HG03442 (cell line): ENCODE measurements around the gene LRRC4C.

ENCODE experiments used
- ATAC-seq: cut with Tn5 transposase; IDR thresholded peaks from one replicate; pipeline ENCODE4 v1.9.1; 2021; ENCODE audit warnings: mild to moderate bottlenecking, moderate library complexity; ENCODE audit not compliant: unreplicated experiment

Gene LRRC4C

DNA sequence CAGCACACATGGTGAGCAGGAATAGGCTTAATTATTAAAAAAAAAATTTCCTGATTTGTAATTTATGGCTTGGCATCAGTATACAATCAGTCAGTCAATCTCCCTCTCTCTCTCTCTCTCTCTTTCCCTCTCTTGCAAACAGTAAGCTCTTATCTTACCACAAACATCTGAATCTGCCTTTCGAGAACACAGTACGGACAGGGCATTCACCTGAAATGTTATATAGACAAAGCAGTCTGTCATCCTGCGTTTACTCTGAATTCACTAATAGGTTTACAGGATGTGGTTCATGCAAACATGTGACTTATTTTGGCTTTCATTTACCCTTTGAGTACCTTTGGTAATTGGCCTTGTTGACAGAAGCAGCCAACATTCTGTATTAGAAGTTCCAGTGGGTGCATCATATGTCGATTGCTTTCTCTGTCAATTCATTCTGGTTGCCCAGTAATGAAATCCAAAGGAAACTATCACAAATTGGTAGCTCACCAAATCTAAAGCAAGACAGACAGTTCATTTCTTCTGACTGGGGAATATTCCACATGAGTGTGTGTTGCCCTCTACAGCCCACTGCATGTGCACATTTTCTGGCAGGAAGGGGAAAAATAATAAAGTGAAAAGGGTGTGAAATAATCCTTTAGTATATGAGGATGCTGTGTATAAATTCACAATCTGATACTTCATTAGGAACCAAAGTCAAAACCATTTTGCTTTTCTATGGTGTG, 1058.2 kb downstream of the LRRC4C start:
- no peak for ATAC-seq

DNA sequence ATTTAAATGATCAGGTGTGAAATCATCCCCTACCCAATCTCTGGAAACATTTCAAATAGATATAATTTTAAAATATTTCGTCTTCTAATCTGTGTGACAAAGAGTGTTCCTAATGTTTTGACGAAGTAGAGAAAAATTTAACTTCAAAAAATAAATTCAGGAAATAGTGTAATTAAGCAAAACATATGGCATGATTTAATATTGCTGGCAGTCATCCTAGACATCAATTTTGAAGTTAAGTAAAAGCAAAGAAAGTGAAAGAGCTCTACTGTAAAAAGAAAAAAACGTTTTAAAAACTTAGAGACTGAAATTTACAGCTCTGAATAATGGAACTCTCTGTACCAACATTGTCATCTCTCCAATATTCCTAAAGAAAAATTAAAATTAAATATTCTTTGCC, 1062.3 kb downstream of the LRRC4C start:
- ATAC-seq = no peak

DNA sequence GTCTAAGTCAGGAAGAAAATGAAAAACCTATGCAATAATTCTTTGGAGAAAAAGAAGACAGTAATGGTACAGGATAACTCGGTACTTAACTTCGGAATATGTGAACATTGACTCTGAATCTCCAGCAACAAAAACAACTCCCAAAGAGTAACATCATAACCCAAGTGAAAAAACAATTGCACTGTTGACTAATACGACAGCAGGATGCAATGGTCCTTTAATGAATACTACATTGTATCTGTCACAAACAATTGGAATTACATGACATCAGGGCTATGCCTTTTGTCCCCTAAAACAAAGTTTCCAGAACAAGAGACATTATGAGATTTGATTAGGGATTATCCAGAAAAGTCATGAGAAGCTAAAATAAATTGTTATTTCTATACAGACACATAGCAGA, 1065.9 kb downstream of the LRRC4C start:
- ATAC-seq = no peak

DNA sequence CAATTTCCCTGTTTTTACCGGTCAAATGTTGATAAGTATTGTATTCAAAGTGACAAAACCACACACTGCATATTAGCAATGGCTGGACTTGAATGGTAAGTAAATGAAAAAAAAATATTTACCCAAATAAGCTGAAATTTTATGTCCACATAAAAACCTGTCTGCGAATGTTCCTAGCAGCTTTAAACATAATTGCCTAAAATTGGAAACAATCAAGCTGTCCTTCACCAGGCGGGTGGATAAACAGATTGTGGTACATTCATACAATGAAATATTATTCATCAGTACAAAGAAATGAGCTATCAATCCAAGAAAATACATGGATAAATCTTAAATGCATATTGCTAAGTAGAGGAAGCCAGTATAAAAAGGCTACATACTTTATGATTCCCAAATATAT, 1067.8 kb downstream of the LRRC4C start:
- ATAC-seq = no peak

DNA sequence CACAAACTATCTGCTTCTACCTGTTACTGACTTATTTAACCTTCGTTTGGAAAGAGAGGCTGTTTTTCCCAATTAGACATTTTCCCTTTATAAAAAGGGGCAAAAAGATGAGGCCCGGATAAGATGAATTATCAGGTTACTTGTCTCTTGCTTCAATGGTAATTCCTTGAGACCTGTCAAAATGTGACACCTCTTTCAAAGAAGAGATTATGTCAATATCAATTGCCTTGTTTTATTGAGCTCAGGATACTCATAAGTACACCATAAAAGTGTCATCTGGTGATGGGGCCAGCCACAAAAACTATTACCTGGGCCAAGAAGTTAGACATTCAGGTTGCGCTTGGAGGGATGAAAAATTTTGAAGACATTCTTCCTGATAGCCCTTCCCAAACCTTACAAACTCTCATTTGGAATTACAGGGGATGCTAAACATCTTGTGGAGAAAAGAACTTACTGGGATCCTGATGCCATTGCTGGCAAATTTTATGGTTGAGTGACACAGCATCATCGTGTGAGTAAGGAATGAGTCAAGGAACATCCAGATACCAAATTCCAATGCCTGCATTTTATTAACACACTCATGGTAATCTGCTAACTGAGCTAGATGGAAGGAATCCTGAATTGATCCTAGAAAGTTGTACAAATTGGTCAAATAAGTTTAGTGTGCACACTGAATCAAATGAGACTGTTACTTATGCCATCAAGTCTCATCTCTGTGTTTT, 1071.2 kb downstream of the LRRC4C start:
- ATAC-seq = no peak

DNA sequence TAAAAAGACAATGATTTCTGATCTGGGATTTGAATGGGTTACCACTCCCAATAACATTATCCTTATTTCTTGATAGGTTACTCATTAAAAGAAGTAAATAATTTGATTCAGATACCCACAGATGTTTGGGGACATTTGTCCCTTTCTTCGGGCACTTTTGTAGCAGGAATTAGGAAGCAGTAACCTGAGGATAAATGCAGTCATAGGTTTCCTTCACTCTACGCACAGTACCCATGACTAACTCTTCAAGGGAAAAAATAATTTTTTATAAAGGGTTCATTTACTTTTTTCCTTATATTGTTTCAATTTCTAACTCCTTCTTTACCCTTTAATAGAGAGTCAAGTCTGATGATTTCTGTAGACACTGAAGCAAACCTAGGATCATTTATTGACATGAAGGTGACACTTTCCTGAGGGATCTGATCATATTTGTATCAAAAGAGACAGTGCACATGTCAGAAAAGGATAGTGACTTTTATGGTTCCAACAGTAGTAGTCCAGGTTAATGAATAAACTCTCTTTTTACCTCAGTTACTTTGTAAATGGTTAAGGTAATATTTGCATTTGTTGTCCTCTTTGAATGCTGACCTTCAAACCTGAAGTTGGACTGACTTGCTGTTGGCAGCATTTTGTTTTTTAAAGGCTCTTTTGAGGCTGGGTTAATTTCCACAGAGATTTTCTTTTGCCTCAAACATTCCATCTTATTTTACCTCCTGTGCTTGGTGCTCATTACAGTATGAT, 1072.0 kb downstream of the LRRC4C start:
- ATAC-seq = no peak

DNA sequence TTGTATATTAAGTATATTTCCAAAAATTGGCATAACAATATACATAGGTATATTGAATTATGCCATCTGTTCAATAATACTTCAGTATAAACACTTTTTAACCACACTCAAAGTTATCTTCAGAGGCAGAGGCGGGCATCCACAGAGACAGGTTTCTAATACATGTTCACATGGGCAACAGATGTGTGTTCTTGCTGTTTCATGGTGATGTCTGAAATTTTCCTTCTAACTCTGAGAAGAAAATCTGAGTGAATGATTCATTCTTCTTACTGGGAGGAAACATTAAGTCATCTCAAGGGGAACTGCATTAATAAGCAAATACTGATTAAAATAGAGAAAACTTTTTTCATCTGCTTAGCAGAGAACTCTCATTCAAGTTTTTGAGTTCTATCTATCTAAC, 1074.5 kb downstream of the LRRC4C start:
- no peak for ATAC-seq

DNA sequence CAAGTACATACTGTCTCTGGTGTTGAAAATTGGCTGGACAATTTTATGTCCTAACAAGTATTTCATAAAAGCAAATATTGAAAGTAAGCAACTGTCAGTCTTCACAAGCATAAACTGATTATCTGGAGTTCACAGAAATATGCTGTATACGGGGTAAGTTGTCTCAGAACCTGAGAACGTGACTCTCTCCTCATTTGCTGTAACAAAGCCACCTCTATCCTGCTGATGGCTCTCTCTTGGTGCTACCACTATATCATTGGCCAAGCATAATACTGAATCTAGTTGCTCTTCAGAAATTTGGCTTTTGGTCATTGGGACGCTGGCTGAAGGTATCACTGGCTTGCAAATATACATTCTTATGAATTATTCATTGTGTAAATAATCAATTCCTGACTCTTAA, 1078.0 kb downstream of the LRRC4C start:
- ATAC-seq = no peak

DNA sequence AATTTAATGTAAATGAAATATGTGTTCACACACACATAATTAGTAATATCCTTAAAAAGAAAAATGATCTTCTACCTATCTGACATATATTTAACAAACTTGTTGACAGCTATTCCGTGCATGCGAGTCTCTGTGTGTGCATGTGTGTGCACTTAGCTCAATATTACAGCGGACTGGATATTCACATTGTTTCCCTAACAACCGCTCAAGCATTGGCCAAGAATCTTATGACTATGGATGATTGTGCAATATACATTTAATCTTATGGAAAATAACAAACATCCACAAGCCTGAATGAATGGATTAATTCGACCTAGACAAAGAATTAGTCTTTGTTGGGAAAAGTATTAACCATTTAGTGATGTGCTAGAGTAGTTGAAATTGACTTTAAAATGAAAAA, 1078.6 kb downstream of the LRRC4C start:
- ATAC-seq = no peak

DNA sequence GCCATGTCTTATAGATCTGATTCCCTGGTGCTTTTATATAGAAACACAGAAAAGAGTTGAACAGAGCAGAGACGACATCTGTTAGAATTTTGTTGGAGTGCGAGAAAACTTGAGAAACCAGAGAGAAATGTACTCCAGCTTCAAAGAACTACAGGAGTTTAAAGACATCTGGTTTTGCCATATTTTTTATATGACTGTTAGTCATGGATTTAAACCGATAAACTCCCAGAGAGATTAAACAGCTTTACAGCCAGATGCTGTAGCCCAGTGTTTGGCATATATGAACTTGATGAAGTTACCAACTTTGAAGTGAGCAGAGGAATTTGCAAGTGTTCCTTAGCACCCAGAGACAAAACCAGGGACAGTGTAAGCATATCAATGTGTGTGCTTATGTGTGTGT, 1083.1 kb downstream of the LRRC4C start:
- no peak for ATAC-seq

DNA sequence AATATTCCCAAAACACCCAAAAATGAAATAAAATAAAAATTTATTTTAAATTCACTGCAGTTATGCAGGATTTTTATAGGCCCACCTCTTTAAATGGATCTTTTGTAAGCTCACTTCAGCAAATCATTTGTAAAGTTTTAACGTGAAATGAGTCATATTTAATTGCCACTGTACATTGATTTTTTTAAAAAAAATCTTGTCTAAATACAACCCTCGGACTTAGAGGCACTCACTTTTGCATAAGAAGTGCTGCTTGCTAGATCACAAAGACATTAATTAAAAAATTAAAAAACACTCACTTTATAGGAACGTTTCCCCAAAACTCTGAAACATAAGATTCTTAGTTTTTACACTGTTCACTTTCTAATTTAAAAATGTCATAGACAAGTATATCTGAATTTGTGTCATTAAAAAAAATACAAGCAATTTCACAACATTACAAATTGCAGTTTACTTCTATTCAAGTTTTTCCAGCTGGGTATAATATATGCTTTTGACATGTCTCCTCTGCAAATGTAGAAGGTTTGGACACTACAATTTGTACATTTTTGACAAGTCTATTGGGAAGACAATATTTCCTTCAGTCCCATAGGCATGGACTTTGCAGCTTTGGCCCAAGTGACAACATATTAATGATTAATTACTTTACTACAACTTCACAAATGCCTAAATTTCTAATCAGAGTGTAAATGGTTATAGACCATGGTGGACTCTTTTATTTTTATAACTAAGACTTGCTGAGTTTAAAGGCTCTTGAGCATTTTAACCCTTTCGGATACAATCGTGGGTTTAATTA, 1088.4 kb downstream of the LRRC4C start:
- no peak for ATAC-seq

DNA sequence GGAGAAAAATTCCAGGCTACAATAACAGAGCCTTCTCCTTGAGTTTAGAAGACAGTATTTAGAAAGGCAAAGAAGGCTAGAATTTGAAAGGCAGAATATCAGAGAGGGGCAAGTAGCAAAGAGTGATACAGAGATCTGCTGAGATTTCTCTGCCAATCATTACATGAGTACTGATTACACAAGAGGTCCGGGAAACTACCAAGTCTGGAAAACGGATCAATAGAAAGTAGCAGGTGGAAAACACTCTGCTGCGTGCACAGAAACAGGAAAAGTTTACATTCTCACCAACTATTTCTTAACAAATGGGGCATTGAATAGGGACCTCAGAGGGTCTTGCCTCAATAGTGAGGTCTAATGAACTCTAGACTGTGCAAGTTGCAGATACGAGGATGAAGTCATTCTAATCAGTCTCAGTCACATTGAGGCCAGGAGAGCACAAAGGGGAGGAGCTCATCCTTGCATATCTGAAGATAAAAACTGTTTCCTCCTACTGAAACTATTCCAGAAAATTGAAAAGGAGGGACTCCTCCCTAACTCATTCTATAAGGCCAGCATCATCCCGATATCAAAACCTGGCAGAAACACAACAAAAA, 1099.2 kb downstream of the LRRC4C start:
- ATAC-seq = no peak

DNA sequence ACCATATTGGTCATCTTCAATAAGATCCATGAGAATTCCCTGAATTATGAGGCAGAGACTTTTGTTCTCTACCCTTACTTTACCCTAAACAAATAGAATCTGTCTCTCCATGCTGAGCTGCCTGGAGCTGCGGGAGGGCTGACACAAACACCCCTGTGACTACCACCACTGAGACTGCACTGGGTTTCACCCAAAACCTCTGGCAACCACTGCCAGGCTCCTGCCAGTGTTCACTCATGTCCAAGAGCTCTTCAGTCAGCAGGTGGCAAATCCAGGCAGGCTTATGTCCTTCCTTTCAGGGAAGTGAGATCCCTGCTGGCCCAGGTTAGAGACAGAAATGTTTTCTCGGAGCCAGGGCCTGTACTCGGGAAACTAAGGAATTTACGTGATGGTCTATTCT, 1105.3 kb downstream of the LRRC4C start:
- no peak for ATAC-seq

DNA sequence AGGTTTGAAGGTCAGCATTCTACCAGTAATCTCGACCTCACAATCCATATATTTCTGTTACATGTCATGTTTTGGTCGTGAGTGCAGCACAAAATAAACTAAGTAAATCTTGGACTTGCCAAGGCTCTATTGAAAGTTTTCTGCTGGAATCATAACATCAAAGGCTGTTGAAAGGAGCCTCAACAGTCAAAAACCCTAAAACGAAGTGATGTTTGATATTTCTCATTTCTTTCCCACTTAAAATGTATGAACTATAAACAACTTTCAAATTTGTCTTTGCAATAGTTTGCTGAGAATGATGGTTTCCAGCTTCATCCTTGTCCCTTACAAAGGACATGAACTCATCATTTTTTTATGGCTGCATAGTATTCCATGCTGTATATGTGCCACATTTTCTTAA, 1118.5 kb downstream of the LRRC4C start:
- no peak for ATAC-seq

DNA sequence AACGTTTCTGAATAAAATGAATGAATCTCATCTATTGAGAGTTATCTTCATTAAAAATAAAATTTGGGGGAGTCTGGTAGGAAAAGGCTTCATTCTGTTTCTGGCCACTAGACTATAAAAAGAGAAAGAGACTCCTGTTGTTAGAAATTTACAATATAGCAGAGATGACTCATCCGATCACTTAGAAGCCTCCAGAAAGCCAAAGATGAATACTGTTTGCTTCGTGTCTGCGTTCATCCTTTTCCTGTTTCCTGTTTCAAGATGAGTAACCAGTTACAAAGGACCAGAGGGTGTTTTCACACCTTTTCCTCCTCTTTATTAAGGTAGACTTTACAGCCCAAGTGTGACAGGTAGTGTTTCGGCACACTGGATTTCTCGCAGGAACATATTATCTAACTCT, 1120.7 kb downstream of the LRRC4C start:
- ATAC-seq = no peak

DNA sequence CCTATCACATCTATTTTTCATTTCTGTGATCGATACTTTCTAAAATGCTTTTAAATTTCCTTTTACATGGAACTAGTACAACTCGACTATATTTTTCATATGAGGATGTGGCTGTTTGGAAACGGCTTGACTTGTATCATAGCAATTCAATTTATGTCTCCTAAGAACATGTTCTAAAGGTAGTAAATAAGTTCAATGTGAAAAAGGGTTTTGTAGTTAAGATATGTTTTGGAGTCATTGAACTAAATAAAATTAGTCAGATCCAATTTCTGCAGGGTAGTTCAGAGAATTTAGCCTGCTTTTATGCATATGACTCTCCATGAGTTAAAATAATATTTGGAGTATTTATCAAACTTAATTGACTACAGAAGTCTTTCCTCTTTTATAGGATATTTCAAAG, 1121.4 kb downstream of the LRRC4C start:
- ATAC-seq = no peak

DNA sequence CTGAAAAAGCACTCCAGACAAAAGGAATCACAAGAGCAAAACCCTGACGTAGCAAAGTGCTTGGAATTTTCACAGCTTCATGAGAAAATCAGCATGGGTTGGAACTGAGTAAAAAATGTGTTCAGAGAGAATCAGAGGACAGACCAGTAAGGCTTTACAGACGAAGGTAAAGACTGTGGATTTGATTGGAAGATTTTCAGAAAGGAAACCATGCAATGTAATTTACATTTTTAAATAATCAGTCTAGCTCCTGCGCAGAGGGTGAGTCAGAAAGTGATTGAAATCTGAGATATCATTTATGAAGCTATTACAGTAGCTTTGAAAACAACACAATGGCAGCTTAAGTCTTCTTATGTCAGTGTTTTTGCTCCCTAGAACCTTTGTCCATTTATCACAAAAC, 1122.3 kb downstream of the LRRC4C start:
- ATAC-seq = no peak

DNA sequence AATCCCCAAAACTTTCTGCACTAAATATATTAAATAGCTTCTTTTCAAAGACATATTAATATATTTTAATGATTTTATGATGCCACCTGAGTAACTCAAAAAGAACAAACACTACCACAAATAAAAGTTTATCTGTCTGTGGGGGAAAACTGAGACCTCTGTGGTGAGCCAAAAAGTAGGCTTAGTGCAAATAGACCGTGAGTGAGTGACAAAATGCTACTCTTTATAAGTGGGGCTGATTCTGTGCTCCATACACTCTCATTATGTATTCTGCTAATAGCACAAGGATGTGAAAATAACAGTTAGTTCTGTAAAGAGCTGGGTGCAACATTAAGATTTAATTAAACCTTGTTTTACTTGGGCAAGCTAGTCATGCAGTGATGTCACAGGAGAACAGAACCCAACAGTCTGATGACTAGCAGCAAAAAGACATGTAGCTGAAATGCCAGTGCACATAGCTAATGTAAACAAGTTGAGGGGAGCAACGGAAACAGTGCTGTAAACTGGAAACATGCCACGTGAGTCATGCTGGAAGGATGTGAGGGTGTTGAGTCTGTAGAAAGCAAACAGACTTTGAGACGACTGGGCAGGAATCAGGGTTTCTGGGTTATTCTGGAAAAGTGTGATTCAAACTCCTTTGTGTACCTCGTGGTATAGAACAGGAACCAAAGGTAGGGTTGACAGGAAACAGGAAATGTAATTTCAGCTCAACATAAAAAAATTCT, 1130.4 kb downstream of the LRRC4C start:
- ATAC-seq = no peak

DNA sequence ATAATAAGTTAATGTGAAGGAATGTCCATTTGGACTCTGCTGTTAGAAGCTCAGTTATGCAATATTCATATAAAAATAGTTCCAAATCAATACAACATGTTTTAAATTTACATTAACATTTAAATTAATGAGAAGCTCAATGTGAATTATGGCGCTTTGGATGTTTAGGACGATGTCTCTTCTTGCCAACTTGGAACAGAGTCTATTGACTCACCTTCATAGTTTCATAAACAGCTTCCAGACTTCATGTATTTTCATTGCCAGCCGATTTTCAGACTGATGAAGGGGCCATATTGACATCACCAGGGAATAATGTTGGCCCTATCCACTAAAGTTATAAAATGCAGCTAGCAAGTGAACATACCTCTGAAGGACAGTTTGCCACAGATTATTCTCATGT, 1136.2 kb downstream of the LRRC4C start:
- no peak for ATAC-seq

DNA sequence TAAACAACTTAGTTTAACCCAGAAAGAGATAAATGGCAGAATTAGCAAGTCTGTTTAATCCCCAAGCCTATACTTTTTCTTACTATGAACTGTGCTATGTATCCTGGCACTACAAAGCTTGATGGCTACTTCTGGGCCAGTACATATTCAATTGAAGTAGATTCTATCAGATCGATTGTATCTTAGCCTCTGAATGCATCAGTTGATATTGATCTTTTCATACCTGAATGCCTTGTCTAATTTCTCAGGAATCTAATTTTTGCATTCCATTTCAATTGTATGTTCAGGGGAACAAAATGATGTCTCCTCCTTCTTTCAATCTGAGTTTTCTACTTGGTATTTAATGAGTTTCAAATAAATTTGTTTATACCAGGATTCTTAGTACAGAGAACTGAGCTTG, 1137.9 kb downstream of the LRRC4C start:
- no peak for ATAC-seq
